Epithelial cell of proximal tubule (primary cell): ENCODE data around the gene INSIG2. TPM values are rescaled to one million over a fixed set of nuclear protein-coding genes. Genes with fewer than 3 reads are reported as not detected.

Source experiments
- DNase-seq: peaks from one replicate; pipeline ENCODE4 v3.0.0-alpha.2; 2011; ENCODE audit warnings: low read depth
- H3K4me3 ChIP-seq: 2 replicates; pipeline ENCODE4 v1.5.1; 2011; ENCODE audit warnings: low read depth, mild to moderate bottlenecking, low read length
- CTCF ChIP-seq: conservative IDR thresholded peaks from 2 replicates; pipeline ENCODE4 v1.5.1; 2012; ENCODE audit warnings: low read depth, mild to moderate bottlenecking, low read length
- total RNA-seq: library from RNA; depleted of rRNA; stranded (reverse); fragments of >200 nt; gene quantifications from 2 replicates; pipeline ENCODE4 v1.2.3, GENCODE V29; 2015

The INSIG2 gene
- total RNA-seq, 1 donor from 2014 or later = 9.1 TPM

GRCh38 chr2:118059919-118060478 lies 28.3 kb upstream of the INSIG2 start:
- TF ChIP-seq CTCF = no peak
- peak; percentile 61 for DNase-seq
- no peak overlapping the region for H3K4me3 ChIP-seq

- no peak overlapping the region for H3K4me3 ChIP-seq
- DNase-seq = no peak
- TF ChIP-seq CTCF = peak; percentile 59
These were observed 26.9 kb upstream of the INSIG2 start for GRCh38 chr2:118061135-118061955.

- DNase-seq = no peak
- no peak for TF ChIP-seq CTCF
- H3K4me3 ChIP-seq = no peak overlapping the region
These were observed 26.2 kb upstream of the INSIG2 start for GRCh38 chr2:118062048-118062447.

GRCh38 chr2:118062669-118063068 lies 25.6 kb upstream of the INSIG2 start:
- TF ChIP-seq CTCF = no peak

GRCh38 chr2:118065015-118065706 lies 23.1 kb upstream of the INSIG2 start:
- TF ChIP-seq CTCF = no peak
- no peak overlapping the region for H3K4me3 ChIP-seq
- no peak for DNase-seq

More at GRCh38 chr2:118062669-118063068, 25.6 kb upstream of the INSIG2 start:
- no peak overlapping the region for H3K4me3 ChIP-seq
- no peak for DNase-seq

GRCh38 chr2:118065921-118066511 lies 22.3 kb upstream of the INSIG2 start:
- no peak for DNase-seq
- no peak for TF ChIP-seq CTCF
- H3K4me3 ChIP-seq = no peak overlapping the region
